CD14-positive monocyte (primary cell): ENCODE measurements around the gene TAS2R42. TPM values are rescaled to one million over a fixed set of nuclear protein-coding genes. Genes with fewer than 3 reads are reported as not detected.

Experiments
- DNase-seq, 3 donors: peaks; one replicate each; pipeline ENCODE4 v3.0.0-alpha.2; 2011 to 2022
- H2AFZ ChIP-seq: 2 replicates; pipeline ENCODE4 v1.6.0; 2012; ENCODE audit warnings: mild to moderate bottlenecking, low read depth, low read length, inconsistent platforms; ENCODE audit not compliant: insufficient read depth, poor library complexity, severe bottlenecking
- H3K27ac ChIP-seq, 2 donors: 1 replicate in 1 of 2; 2 replicates in 1 of 2; pipeline ENCODE4 v1.5.1; 2012 to 2013; ENCODE audit warnings: low read length in 2 of 2, control low read depth in 1 of 2, inconsistent platforms in 1 of 2, low read depth in 1 of 2, mild to moderate bottlenecking in 1 of 2
- H3K27me3 ChIP-seq, 2 donors: one replicate each; pipeline versions ENCODE4 v1.6.0 to v1.6.1; 2011 to 2013; ENCODE audit warnings: low read length in 2 of 2; ENCODE audit not compliant: control insufficient read depth in 2 of 2, insufficient read depth in 2 of 2
- H3K36me3 ChIP-seq, 2 donors: replicated peaks in 1 of 2; 1 replicate in 1 of 2; 2 replicates in 1 of 2; pipeline versions ENCODE4 v1.5.1 to v1.6.1; 2012 to 2013; ENCODE audit warnings: low read length in 2 of 2, control low read depth in 1 of 2, inconsistent platforms in 1 of 2, mild to moderate bottlenecking in 1 of 2; ENCODE audit not compliant: insufficient read depth in 2 of 2, control insufficient read depth in 1 of 2
- H3K4me1 ChIP-seq, 2 donors: 1 replicate in 1 of 2; 2 replicates in 1 of 2; pipeline versions ENCODE4 v1.5.1 to v1.6.1; 2012 to 2013; ENCODE audit warnings: low read length in 2 of 2, control low read depth in 1 of 2, inconsistent platforms in 1 of 2, mild to moderate bottlenecking in 1 of 2, moderate library complexity in 1 of 2; ENCODE audit not compliant: insufficient read depth in 2 of 2, control insufficient read depth in 1 of 2
- H3K4me2 ChIP-seq: replicated peaks from 2 replicates; pipeline ENCODE3; 2012; ENCODE audit warnings: low read length, moderate library complexity, mild to moderate bottlenecking; ENCODE audit not compliant: poor library complexity, severe bottlenecking; ENCODE audit errors: extremely low read depth
- H3K4me3 ChIP-seq, 3 experiments: fragments of 200-600 bp in 1 of 3; sonication (generic) in 1 of 3; replicated peaks in 1 of 3; 1 replicate in 2 of 3; 2 replicates in 1 of 3; pipeline ENCODE4 v1.5.1; 2011 to 2013; ENCODE audit warnings: low read length in 3 of 3, mild to moderate bottlenecking in 3 of 3, control low read depth in 2 of 3, low read depth in 2 of 3, inconsistent platforms in 1 of 3, moderate library complexity in 1 of 3
- H3K79me2 ChIP-seq: 2 replicates; pipeline ENCODE4 v1.6.0; 2012; ENCODE audit warnings: mild to moderate bottlenecking, control low read depth, inconsistent platforms, low read length, moderate library complexity; ENCODE audit not compliant: insufficient read depth
- H3K9ac ChIP-seq: 2 replicates; pipeline ENCODE4 v1.6.0; 2017; ENCODE audit warnings: low read length, mild to moderate bottlenecking; ENCODE audit not compliant: insufficient read depth, poor library complexity, severe bottlenecking
- H3K9me3 ChIP-seq, 2 donors: replicated peaks in 1 of 2; 1 replicate in 1 of 2; 2 replicates in 1 of 2; pipeline versions ENCODE4 v1.5.1 to v1.6.1; 2012 to 2013; ENCODE audit warnings: low read length in 2 of 2, control low read depth in 1 of 2; ENCODE audit not compliant: control insufficient read depth in 1 of 2, insufficient read depth in 1 of 2
- H4K20me1 ChIP-seq: 2 replicates; pipeline ENCODE4 v1.6.0; 2012; ENCODE audit warnings: mild to moderate bottlenecking, low read length, control low read depth, moderate library complexity; ENCODE audit not compliant: insufficient read depth
- H3K27ac Mint-ChIP-seq, 7 donors: one replicate each; pipeline ENCODE4 v1.8.0; 2020; ENCODE audit warnings: mild to moderate bottlenecking in 7 of 7, mixed read lengths in 7 of 7, moderate library complexity in 6 of 7, inconsistent platforms in 2 of 7
- H3K27me3 Mint-ChIP-seq, 3 donors: one replicate each; pipeline ENCODE4 v1.8.0; 2021 to 2022; ENCODE audit warnings: low read depth in 3 of 3, mild to moderate bottlenecking in 3 of 3, mixed read lengths in 3 of 3, moderate library complexity in 3 of 3, inconsistent platforms in 1 of 3
- H3K36me3 Mint-ChIP-seq, 2 donors: one replicate each; pipeline ENCODE4 v1.8.0; 2020; ENCODE audit warnings: mixed read lengths in 2 of 2, inconsistent platforms in 1 of 2, mild to moderate bottlenecking in 1 of 2
- H3K4me1 Mint-ChIP-seq: one replicate; pipeline ENCODE4 v1.8.0; 2020; ENCODE audit warnings: mild to moderate bottlenecking, mixed read lengths
- H3K4me3 Mint-ChIP-seq, 2 donors: one replicate each; pipeline ENCODE4 v1.8.0; 2020; ENCODE audit warnings: mild to moderate bottlenecking in 2 of 2, mixed read lengths in 2 of 2, moderate library complexity in 1 of 2
- H3K9me3 Mint-ChIP-seq, 7 donors: one replicate each; pipeline ENCODE4 v1.8.0; 2020 to 2022; ENCODE audit warnings: mixed read lengths in 7 of 7, mild to moderate bottlenecking in 6 of 7, moderate library complexity in 6 of 7, inconsistent platforms in 2 of 7
- intact Hi-C, 2 donors: fragments of 100-400 bp; cut with micrococcal nuclease; formaldehyde crosslinking; loops; one replicate each; pipeline versions ENCODE4 v1.15.0 to v1.15.1; 2023
- polyA plus RNA-seq, 3 donors: library from polyadenylated mRNA; depleted of rRNA in 1 of 3; unstranded in 2 of 3; stranded (reverse) in 1 of 3; fragments of 300-500 nt in 2 of 3; fragments of >200 nt in 1 of 3; fragmentation: Illumina TruSeq in 2 of 3; gene quantifications; 1 replicate in 2 of 3; 2 replicates in 1 of 3; pipeline ENCODE4 v1.2.3, GENCODE V29; 2012 to 2021
- TF ChIP-seq, protein P1 (sequence below): fragments of 200-600 bp; IDR thresholded peaks from one replicate; pipeline ENCODE4 v1.8.0; 2022; ENCODE audit warnings: antibody characterized with exemption, mild to moderate bottlenecking

The TAS2R42 gene
- polyA plus RNA-seq, 3 donors: not detected

GRCh38 chr12:11202811-11203210 is 16.1 kb upstream of the TAS2R42 start:
- no peak overlapping the region for H3K27ac Mint-ChIP-seq
- H3K9me3 Mint-ChIP-seq: peaks cover 0 to 15% (median 3%) of the 10 kb centered on the region in 7 donors
- TF ChIP-seq, protein P1, sequence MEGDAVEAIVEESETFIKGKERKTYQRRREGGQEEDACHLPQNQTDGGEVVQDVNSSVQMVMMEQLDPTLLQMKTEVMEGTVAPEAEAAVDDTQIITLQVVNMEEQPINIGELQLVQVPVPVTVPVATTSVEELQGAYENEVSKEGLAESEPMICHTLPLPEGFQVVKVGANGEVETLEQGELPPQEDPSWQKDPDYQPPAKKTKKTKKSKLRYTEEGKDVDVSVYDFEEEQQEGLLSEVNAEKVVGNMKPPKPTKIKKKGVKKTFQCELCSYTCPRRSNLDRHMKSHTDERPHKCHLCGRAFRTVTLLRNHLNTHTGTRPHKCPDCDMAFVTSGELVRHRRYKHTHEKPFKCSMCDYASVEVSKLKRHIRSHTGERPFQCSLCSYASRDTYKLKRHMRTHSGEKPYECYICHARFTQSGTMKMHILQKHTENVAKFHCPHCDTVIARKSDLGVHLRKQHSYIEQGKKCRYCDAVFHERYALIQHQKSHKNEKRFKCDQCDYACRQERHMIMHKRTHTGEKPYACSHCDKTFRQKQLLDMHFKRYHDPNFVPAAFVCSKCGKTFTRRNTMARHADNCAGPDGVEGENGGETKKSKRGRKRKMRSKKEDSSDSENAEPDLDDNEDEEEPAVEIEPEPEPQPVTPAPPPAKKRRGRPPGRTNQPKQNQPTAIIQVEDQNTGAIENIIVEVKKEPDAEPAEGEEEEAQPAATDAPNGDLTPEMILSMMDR: no peak

DNA sequence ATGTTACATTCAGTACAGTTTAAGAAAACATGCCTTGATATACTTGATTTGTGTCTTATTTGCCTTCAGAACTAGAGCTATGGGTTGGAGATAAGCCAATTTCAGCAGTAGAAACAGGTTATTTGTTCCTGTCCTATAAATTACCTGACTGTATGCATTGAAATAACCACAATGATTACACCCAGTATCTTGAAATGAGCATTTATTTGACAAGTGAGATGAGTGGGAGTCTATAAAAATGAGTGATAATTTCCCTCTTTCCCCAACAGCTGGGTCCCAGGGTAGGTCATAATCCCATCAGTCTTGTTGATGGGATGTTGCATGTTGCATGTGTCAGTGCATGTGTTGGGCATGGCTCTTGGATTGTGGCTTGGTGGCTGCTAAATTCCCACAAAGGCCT is 3.7 kb downstream of the TAS2R42 start:
- Histone ChIP-seq H3K4me3 (no peak overlapping the region), H3K27ac (no peak overlapping the region), H3K79me2 (no peaks in the 10 kb centered on the region), H3K36me3 (no peaks in the 10 kb centered on the region), H3K9me3 (no peaks in the 10 kb centered on the region), H3K4me2 (no peak overlapping the region), H3K9ac (no peak overlapping the region), H2AFZ (no peak overlapping the region), H4K20me1 (no peaks in the 10 kb centered on the region), H3K27me3 (no peaks in the 10 kb centered on the region), H3K4me1 (no peaks in the 10 kb centered on the region)
- Mint-ChIP-seq H3K4me3 (no peak overlapping the region), H3K36me3 (no peaks in the 10 kb centered on the region), H3K27me3 (peaks cover 0 to 3% (median 0%) of the 10 kb centered on the region in 3 donors), H3K27ac (peak overlapping the region in 1 of 7 donors; percentile 76), H3K4me1 (no peaks in the 10 kb centered on the region), H3K9me3 (no peaks in the 10 kb centered on the region)
- no peak for DNase-seq
- intact Hi-C loops: no loop called here
- TF ChIP-seq, protein P1: no peak

More at GRCh38 chr12:11202811-11203210, 16.1 kb upstream of the TAS2R42 start:
- H3K9me3 ChIP-seq: peaks cover 0 to 6% of the 10 kb centered on the region in 2 donors
- no peak overlapping the region for H3K4me3 ChIP-seq
- H3K27ac ChIP-seq: no peak overlapping the region
- H4K20me1 ChIP-seq: no peaks in the 10 kb centered on the region
- intact Hi-C loops: no loop called here
- no peaks in the 10 kb centered on the region for H3K79me2 ChIP-seq
- H3K4me1 Mint-ChIP-seq: no peaks in the 10 kb centered on the region
- no peaks in the 10 kb centered on the region for H3K36me3 Mint-ChIP-seq
- H3K4me3 Mint-ChIP-seq: no peak overlapping the region
- H3K36me3 ChIP-seq: no peaks in the 10 kb centered on the region
- H3K27me3 Mint-ChIP-seq: no peaks in the 10 kb centered on the region
- H3K4me2 ChIP-seq: no peak overlapping the region
- no peaks in the 10 kb centered on the region for H3K4me1 ChIP-seq
- H3K27me3 ChIP-seq: no peaks in the 10 kb centered on the region
- no peak overlapping the region for H3K9ac ChIP-seq
- no peak overlapping the region for H2AFZ ChIP-seq
- no peak for DNase-seq
